Epithelial cell of proximal tubule (primary cell): ENCODE data around the gene PTPRC. TPM values are rescaled to one million over a fixed set of nuclear protein-coding genes. Genes with fewer than 3 reads are reported as not detected.
A peak's percentile ranks its signal among the peaks of the same experiment; 100 is the strongest.

Experiments used
- DNase-seq: peaks from one replicate; pipeline ENCODE4 v3.0.0-alpha.2; 2011; ENCODE audit warnings: low read depth
- H3K4me3 ChIP-seq: 2 replicates; pipeline ENCODE4 v1.5.1; 2011; ENCODE audit warnings: low read depth, mild to moderate bottlenecking, low read length
- total RNA-seq: library from RNA; depleted of rRNA; stranded (reverse); fragments of >200 nt; gene quantifications from 2 replicates; pipeline ENCODE4 v1.2.3, GENCODE V29; 2015
- TF ChIP-seq, protein P1 (sequence below): conservative IDR thresholded peaks from 2 replicates; pipeline ENCODE4 v1.5.1; 2012; ENCODE audit warnings: low read depth, mild to moderate bottlenecking, low read length

PTPRC gene
- total RNA-seq, 1 donor from 2014 or later, result not detected

DNA sequence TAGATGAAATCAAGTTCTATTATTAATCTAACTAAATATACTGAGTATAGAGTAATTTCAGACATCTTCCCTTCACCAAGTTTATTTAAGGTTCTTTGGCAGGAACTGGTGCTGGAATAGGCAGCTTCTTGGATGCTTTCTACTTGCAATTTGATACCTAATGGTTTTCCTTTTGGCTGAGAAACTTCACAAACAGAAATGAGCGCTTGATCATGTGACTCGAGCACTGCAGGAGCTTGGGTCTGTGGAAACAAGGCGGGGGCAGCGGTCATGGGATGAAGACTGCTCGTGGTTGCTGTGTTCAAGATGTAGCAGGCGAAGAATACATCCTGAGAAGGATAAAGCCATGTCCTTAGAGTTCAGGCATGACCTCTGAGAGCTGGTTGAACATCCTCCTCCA, 136.8 kb downstream of the PTPRC start:
- DNase-seq, result no peak
- TF ChIP-seq, protein P1, sequence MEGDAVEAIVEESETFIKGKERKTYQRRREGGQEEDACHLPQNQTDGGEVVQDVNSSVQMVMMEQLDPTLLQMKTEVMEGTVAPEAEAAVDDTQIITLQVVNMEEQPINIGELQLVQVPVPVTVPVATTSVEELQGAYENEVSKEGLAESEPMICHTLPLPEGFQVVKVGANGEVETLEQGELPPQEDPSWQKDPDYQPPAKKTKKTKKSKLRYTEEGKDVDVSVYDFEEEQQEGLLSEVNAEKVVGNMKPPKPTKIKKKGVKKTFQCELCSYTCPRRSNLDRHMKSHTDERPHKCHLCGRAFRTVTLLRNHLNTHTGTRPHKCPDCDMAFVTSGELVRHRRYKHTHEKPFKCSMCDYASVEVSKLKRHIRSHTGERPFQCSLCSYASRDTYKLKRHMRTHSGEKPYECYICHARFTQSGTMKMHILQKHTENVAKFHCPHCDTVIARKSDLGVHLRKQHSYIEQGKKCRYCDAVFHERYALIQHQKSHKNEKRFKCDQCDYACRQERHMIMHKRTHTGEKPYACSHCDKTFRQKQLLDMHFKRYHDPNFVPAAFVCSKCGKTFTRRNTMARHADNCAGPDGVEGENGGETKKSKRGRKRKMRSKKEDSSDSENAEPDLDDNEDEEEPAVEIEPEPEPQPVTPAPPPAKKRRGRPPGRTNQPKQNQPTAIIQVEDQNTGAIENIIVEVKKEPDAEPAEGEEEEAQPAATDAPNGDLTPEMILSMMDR, result no peak
- H3K4me3 ChIP-seq, result no peak overlapping the region

- DNase-seq, result peak; percentile 66
- TF ChIP-seq, protein P1, result no peak
- no peak overlapping the region for H3K4me3 ChIP-seq
Observed at GRCh38 chr1:198776602-198777029, 137.8 kb downstream of the PTPRC start.

- DNase-seq, result no peak
- TF ChIP-seq, protein P1, result no peak
- no peak overlapping the region for H3K4me3 ChIP-seq
Observed at GRCh38 chr1:198778049-198778448, 139.2 kb downstream of the PTPRC start.

DNA sequence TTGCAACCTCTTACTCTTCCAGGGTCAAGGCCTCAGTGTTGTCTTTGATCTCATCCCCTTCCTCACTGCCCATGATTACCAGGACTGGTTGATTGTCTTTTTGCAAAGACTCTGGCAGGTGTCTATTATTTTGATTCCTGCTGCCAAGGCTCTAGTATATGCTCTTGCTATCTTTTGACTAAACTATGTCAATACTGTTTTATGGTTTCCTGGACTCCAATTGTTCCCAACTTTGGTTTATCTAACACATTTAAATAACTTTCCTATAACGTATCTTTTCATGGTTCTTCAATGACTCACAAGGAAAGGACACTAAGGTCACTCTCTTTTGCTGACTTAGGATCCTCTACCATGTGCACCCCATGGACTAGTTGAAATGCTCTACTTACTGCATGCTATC, 141.5 kb downstream of the PTPRC start:
- TF ChIP-seq, protein P1, result no peak
- no peak overlapping the region for H3K4me3 ChIP-seq
- no peak for DNase-seq

DNA sequence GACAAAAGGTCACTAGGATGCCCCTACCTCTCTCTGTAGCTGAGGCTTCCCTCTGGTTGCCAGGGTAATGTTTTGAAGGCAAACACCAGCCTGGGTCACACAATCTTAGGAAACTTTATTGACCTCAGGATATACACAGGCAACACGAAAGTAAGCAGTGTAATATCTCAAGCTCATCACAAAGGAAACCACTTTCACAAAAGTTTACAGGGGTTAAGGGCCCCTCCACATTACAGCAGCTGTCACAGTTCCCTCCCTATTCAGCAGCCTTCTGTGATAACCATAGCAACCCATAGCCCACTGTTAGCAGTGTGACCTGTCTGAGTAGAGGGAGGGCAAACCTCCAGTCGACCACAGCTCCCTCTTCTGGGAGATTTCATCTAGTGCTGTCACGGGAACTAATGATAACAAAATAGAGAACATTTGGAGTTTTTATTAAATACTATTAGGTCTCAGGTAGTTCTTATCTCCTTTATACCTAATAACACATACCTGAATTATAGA, 149.8 kb downstream of the PTPRC start:
- DNase-seq, result no peak
- H3K4me3 ChIP-seq, result no peak overlapping the region
- TF ChIP-seq, protein P1, result peak; percentile 32

DNA sequence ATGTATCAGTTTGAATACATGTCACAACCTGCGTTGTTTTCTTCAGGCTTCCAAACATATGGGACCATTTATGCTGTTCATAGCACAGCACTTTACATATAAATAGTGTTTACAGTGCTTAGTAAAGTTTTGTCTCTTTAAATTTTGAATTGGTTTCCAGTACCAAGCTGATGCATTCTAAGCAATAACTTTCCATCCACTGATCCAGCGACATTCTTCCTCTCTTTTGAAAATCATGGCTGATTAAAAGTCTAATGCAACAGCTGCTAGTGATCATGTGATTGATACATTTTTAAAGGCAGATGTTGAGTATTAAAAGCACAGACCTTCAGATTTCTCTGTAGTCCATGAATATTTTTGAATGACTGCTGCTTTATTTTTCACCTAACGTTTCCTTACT, 154.9 kb downstream of the PTPRC start:
- TF ChIP-seq, protein P1, result no peak
- DNase-seq, result no peak
- no peak overlapping the region for H3K4me3 ChIP-seq

GRCh38 chr1:198794498-198794897, 155.7 kb downstream of the PTPRC start:
- no peak for DNase-seq
- no peak overlapping the region for H3K4me3 ChIP-seq
- TF ChIP-seq, protein P1, result no peak
